Activated CD8-positive, alpha-beta T cell treated with anti-CD3 and anti-CD28 coated beads, Interleukin-2, amount 10 ng/mL, durations not matched to agents 7 days and 5 days (primary cell): ENCODE data around the gene PRKCA. TPM values are rescaled to one million over a fixed set of nuclear protein-coding genes. Genes with fewer than 3 reads are reported as not detected.
"Not testable (repeated sequence)": the region's sequence is repeated elsewhere in the genome, so short reads cannot be mapped to it uniquely, and the experiment has no call there.

Source experiments
- ATAC-seq: fragments of 150-1000 bp; cut with Tn5 transposase; one replicate; pipeline ENCODE4 v1.10.0; 2021; ENCODE audit warnings: moderate library complexity
- CTCF ChIA-PET: fragments of 350-600 bp; sonication (Branson Sonifier 250); formaldehyde crosslinking; loops from one replicate; lab custom pipeline; 2021; ENCODE audit warnings: antibody characterized with exemption; lab: Charles Lee
- POLR2A ChIA-PET: fragments of 350-600 bp; sonication (Branson Sonifier 250); formaldehyde crosslinking; loops from one replicate; lab custom pipeline; 2021; ENCODE audit warnings: antibody characterized with exemption; lab: Charles Lee
- DNase-seq: peaks from one replicate; pipeline ENCODE4 v3.0.0-alpha.2; 2020
- H3K27ac Mint-ChIP-seq: one replicate; pipeline ENCODE4 v1.8.0; 2021; ENCODE audit warnings: mild to moderate bottlenecking, mixed read lengths
- H3K27me3 Mint-ChIP-seq: one replicate; pipeline ENCODE4 v1.8.0; 2021; ENCODE audit warnings: low read depth, mixed read lengths
- H3K36me3 Mint-ChIP-seq: one replicate; pipeline ENCODE4 v1.8.0; 2021; ENCODE audit warnings: low read depth, mixed read lengths
- H3K4me1 Mint-ChIP-seq: one replicate; pipeline ENCODE4 v1.8.0; 2021; ENCODE audit warnings: low read depth, mixed read lengths
- H3K4me3 Mint-ChIP-seq: one replicate; pipeline ENCODE4 v1.8.0; 2021; ENCODE audit warnings: mild to moderate bottlenecking, mixed read lengths
- H3K9me3 Mint-ChIP-seq: one replicate; pipeline ENCODE4 v1.8.0; 2022; ENCODE audit warnings: mixed read lengths; ENCODE audit not compliant: insufficient read depth
- total RNA-seq, 2 experiments: library from RNA; stranded (reverse); gene quantifications; one replicate each; pipeline ENCODE4 v1.2.3, GENCODE V29; 2021

PRKCA gene
- total RNA-seq, result 10 to 100 TPM; 74.1 to 76.9 TPM

DNA sequence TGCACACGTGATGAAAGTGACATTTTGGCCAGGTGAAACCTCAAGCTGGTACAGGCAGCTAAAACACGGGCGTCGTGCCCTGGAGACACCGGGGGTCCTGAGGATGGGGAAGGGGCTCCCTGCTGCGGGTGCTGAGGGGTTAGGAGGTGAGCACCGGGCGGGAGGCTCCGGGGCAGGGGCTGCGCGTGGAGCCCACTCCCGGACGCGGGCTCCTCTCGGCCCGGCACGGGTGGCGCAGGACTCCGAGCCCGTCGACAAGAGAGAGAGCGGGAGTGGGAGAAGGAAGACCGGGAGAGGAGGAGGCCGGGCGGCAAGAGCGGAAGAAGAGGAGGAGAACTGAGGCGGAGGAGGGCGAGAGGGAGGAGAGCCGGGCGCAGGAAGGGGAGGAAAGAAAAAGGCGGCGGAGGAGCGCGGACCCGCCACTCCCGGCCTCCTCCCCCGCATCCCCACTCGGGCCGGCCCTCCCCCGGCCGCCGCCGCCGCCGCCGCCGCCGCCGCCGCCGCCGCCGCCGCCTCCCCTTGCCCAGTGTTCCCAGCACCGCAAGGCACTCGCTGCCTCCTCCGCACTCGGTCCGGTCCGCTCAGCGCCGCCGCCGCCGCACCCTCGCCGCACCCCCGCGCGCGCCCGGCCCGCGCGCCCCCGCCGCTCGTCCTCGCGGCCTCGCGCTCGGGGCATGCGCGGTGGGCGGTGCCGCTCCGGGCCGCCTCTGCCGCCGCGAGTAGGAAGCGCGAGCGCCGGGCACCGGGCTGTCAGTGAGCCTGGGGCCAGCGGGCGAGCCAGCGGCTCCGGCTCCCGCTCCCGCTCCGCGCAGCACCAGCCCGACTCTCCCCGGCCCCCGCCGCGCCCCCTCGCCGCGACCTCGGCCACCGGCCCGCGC, at the start of gene PRKCA:
PRKCA (plus strand) TSS at position 750 of the 878 bp plus-strand sequence.
- DNase-seq (peak; percentile 75), ATAC-seq (peak; percentile 82)
- no peaks in the 10 kb centered on the region for H3K9me3 Mint-ChIP-seq
- H3K4me3 Mint-ChIP-seq, result peak within 1 kb of the TSS; percentile 97
- H3K27me3 Mint-ChIP-seq, result no peaks in the 10 kb centered on the region
- H3K4me1 Mint-ChIP-seq, result peaks cover 49% of the 10 kb centered on the region
- H3K27ac Mint-ChIP-seq, result peak within 1 kb of the TSS; percentile 91
- POLR2A ChIA-PET, result interaction anchor here (0.6 kb wide), 2 partner anchors 48 to 206 kb away, joined by 3 read pairs; no protein-coding TSS in a partner anchor
- CTCF ChIA-PET, result no interaction called here
- H3K36me3 Mint-ChIP-seq, result peaks cover 33% of the 10 kb centered on the region

- H3K27me3 Mint-ChIP-seq, H3K9me3 Mint-ChIP-seq, H3K36me3 Mint-ChIP-seq, DNase-seq, H3K4me3 Mint-ChIP-seq, ATAC-seq, POLR2A ChIA-PET, H3K27ac Mint-ChIP-seq: not testable (repeated sequence)
- peaks cover 16% of the 10 kb centered on the region for H3K4me1 Mint-ChIP-seq
- CTCF ChIA-PET, result interaction anchor here (5.8 kb wide), 1 partner anchor 314 kb away, joined by 50 read pairs; no protein-coding TSS in a partner anchor
These were observed 49.0 kb upstream of the PRKCA start for GRCh38 chr17:66253458-66253857.

DNA sequence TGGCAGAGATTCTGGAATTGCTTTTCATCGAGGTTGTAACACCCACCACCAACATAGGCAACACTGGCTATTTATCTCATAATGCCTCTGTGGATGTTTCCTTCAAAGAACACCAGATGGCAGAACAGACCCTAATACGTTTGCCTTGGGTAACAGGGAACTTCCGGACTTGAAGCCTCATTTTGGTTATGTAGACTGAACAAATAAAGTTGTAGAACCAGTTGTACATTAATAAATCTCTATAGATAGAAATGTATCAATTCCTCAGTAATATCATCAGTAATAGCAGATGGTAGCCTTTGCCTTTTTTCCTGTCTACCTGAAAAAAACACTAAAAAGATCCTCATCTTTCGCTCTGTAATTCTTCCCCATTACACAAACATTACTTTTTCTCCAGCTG, 47.3 kb upstream of the PRKCA start:
- peak overlapping the region; percentile 31 for H3K27ac Mint-ChIP-seq

DNA sequence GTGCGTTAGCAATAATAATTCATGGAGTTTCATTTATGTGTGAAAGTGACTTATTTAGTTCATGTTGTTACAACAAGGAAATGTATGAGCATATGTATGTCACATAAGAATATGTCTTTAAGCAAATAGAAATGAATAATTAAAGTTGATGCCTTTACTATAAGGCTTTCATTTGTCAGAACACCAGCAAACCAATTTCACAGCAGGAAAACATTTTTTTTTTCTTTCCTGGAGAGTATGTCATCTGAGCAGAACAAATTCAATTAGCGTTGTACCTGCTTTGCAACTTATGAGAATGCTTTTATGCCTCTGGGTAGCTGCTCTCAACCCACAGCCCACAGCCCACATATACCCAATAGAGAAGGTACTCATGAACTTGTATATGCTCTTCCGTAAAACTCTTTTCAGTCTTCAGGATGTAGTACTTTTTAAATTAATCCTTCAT, 46.9 kb upstream of the PRKCA start:
- peaks cover 18% of the 10 kb centered on the region for H3K4me1 Mint-ChIP-seq
- ChIA-PET POLR2A (interaction anchor here (0.6 to 0.7 kb wide), 2 partner anchors 132 to 368 kb away, joined by 3 read pairs; no protein-coding TSS in a partner anchor), CTCF (interaction anchor here (0.6 to 5.8 kb wide), 25 partner anchors 10 to 653 kb away, joined by 3 to 50 read pairs (median 4); no protein-coding TSS in a partner anchor)
- H3K36me3 Mint-ChIP-seq, result no peaks in the 10 kb centered on the region
- no peak overlapping the region for H3K4me3 Mint-ChIP-seq
- no peaks in the 10 kb centered on the region for H3K9me3 Mint-ChIP-seq
- ATAC-seq (peak; percentile 60), DNase-seq (peak; percentile 39)
- H3K27ac Mint-ChIP-seq, result peak overlapping the region; percentile 31
- no peaks in the 10 kb centered on the region for H3K27me3 Mint-ChIP-seq

More for the DNA sequence above, 47.3 kb upstream of the PRKCA start:
- Mint-ChIP-seq H3K4me1 (peaks cover 18% of the 10 kb centered on the region), H3K9me3 (no peaks in the 10 kb centered on the region), H3K4me3 (no peak overlapping the region), H3K27me3 (no peaks in the 10 kb centered on the region), H3K36me3 (no peaks in the 10 kb centered on the region)
- ATAC-seq (peak; percentile 86), DNase-seq (peak; percentile 67)
- CTCF ChIA-PET, result interaction anchor here (0.6 to 5.8 kb wide), 26 partner anchors 9 to 653 kb away, joined by 3 to 50 read pairs (median 4); no protein-coding TSS in a partner anchor
- POLR2A ChIA-PET, result no interaction called here

DNA sequence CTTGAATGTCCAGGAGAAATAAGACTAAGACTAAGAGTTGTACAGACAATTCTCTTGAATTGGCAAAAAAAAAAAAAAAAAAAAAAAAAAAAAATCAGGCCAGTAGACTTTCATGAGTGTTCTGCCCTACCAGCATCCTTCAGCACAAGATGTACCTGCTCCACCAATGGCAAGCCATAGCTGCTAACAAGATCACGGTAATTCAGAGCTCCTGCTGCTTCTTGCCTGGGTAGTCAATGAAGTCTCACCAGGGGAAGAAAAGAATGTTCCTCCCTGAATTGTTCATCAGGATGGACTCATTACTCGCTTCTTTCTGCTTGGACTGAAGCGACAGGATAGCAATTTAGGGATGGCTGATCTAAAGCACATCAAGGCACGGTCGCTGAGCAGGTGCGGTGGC, 42.1 kb upstream of the PRKCA start:
- Mint-ChIP-seq H3K27me3 (peaks cover 3% of the 10 kb centered on the region), H3K27ac (no peak overlapping the region), H3K4me1 (peaks cover 17% of the 10 kb centered on the region), H3K4me3 (no peak overlapping the region), H3K36me3 (no peaks in the 10 kb centered on the region), H3K9me3 (no peaks in the 10 kb centered on the region)
- ChIA-PET POLR2A (no interaction called here), CTCF (interaction anchor here (0.6 to 1.1 kb wide), 3 partner anchors 307 to 454 kb away, joined by 3 read pairs; no protein-coding TSS in a partner anchor)
- DNase-seq (no peak), ATAC-seq (no peak)

GRCh38 chr17:66260688-66261087, 41.7 kb upstream of the PRKCA start:
- Mint-ChIP-seq H3K4me1 (peaks cover 13% of the 10 kb centered on the region), H3K4me3 (no peak overlapping the region), H3K36me3 (no peaks in the 10 kb centered on the region), H3K27ac (no peak overlapping the region), H3K27me3 (peaks cover 3% of the 10 kb centered on the region), H3K9me3 (no peaks in the 10 kb centered on the region)
- DNase-seq, result no peak
- POLR2A ChIA-PET, result interaction anchor here (1.2 kb wide), 1 partner anchor 11 kb away, joined by 3 read pairs; no protein-coding TSS in a partner anchor
- CTCF ChIA-PET, result interaction anchor here (0.6 to 1.1 kb wide), 2 partner anchors 306 to 414 kb away, joined by 3 read pairs; no protein-coding TSS in a partner anchor
- no peak for ATAC-seq

DNA sequence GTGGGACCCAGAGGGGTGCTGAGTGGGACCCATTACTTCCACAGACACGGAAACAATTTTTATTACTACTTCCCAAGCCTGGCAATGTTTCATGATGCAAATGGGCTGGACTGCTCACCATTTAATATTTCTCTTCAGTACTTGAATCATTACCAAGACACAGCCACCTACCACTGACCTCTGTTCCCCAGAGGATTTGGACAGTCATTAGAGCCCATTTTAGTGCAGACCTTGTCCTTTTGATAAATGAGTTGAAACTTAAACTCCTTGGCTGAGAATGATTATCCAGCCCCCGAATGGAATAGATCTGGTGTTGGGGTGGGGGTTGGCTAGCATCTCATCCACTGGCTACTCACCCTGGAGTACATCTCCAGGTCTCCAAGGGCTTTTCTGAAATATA, 39.6 kb upstream of the PRKCA start:
- H3K9me3 Mint-ChIP-seq, result no peaks in the 10 kb centered on the region
- ChIA-PET CTCF (no interaction called here), POLR2A (no interaction called here)
- H3K4me1 Mint-ChIP-seq, result peaks cover 5% of the 10 kb centered on the region
- no peak overlapping the region for H3K4me3 Mint-ChIP-seq
- ATAC-seq (no peak), DNase-seq (no peak)
- no peak overlapping the region for H3K27ac Mint-ChIP-seq
- H3K36me3 Mint-ChIP-seq, result no peaks in the 10 kb centered on the region
- H3K27me3 Mint-ChIP-seq, result peaks cover 3% of the 10 kb centered on the region

GRCh38 chr17:66264696-66265095, 37.7 kb upstream of the PRKCA start:
- POLR2A ChIA-PET, result no interaction called here
- Mint-ChIP-seq H3K27me3 (peaks cover 3% of the 10 kb centered on the region), H3K9me3 (no peaks in the 10 kb centered on the region), H3K4me1 (peaks cover 5% of the 10 kb centered on the region), H3K27ac (no peak overlapping the region), H3K4me3 (no peak overlapping the region), H3K36me3 (no peaks in the 10 kb centered on the region)
- DNase-seq (no peak), ATAC-seq (no peak)
- CTCF ChIA-PET, result no interaction called here

DNA sequence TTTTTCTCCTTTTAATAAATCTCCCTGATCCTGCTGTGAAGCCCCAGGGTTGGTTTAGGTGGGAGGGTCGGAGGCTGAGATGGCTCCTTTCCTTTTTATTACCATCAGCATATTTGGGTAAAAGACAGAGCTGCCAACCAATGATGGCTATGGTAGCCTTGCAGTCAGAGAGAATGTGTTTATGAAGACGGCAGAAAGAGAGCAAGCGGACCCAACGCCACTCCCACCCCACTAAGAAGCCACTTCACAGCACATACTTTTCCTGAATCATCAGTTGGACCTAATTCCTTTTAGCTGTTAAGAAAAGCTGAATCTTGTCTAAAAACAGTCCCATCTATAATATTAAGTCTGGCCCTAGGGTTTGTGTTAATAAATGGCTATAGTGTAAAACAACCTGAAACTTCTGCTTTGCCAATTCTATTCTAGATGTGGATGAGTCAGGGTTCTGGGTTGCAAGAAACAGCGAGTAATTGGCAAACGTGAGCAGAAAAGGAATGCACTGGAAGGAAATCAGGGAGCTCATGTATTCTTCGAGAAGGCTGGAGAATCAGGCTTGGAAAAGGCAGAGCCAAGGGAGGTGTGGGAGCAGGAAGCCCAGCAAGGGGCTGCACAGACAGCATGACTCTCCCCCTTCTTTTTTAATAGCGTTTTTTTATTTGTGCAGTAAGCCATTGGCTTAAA, 34.0 kb upstream of the PRKCA start:
- CTCF ChIA-PET, result no interaction called here
- H3K9me3 Mint-ChIP-seq, result no peaks in the 10 kb centered on the region
- no peaks in the 10 kb centered on the region for H3K36me3 Mint-ChIP-seq
- H3K27me3 Mint-ChIP-seq, result peaks cover 6% of the 10 kb centered on the region
- ATAC-seq, result no peak
- POLR2A ChIA-PET, result no interaction called here
- H3K4me1 Mint-ChIP-seq, result peaks cover 3% of the 10 kb centered on the region
- DNase-seq, result no peak
- no peak overlapping the region for H3K27ac Mint-ChIP-seq
- no peak overlapping the region for H3K4me3 Mint-ChIP-seq

DNA sequence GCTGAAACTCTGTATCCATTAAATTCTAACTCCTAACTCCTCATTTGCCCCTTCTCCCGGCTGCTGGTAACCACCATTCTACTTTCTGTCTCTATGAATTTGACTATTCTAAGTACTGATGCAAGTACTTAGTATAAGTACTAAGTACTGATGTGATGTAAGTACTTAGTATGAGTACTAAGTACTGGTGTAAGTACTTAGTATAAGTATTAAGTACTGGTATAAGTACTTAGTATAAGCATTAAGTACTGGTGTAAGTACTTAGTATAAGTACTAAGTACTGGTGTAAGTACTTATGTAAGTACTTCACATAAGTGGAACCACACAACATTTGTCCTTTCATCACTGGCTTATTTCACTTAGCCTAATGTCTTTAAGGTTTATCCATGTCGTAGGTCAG, 32.3 kb upstream of the PRKCA start:
- DNase-seq (no peak), ATAC-seq (no peak)
- Mint-ChIP-seq H3K4me3 (no peak overlapping the region), H3K27ac (no peak overlapping the region), H3K27me3 (peaks cover 3% of the 10 kb centered on the region), H3K4me1 (no peaks in the 10 kb centered on the region), H3K36me3 (no peaks in the 10 kb centered on the region), H3K9me3 (no peaks in the 10 kb centered on the region)
- ChIA-PET CTCF (no interaction called here), POLR2A (no interaction called here)

DNA sequence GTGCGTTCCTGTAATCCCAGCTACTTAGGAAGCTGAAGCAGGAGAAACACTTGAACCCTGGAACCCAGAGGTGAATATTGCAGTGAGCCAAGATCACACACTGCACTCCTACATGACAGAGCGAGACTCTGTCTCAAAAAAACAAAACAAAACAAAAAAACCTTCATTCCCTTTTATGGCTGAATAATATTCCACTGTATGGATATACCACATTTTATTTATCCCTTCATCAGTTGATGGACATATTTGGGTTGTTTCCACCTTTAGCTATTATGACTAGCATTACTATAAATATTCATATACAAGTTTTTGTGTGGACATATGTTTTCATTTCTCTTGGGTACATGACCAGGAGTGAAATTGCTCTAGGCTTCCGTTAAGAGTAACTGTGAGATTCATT, 30.9 kb upstream of the PRKCA start:
- Mint-ChIP-seq H3K36me3 (no peaks in the 10 kb centered on the region), H3K4me1 (peaks cover 4% of the 10 kb centered on the region), H3K4me3 (no peak overlapping the region), H3K27me3 (peaks cover 3% of the 10 kb centered on the region), H3K27ac (no peak overlapping the region), H3K9me3 (no peaks in the 10 kb centered on the region)
- ChIA-PET CTCF (no interaction called here), POLR2A (interaction anchor here (0.9 kb wide), 1 partner anchor 10 kb away, joined by 3 read pairs; no protein-coding TSS in a partner anchor)
- DNase-seq, result no peak
- ATAC-seq, result no peak
